Raji (cell line): ENCODE results near the gene PPP4R3C.

Experiments used
- POLR2A ChIP-seq: IDR thresholded peaks from 2 replicates; pipeline ENCODE4 v1.6.1; 2011; ENCODE audit warnings: low read depth, low read length, control low read depth; ENCODE audit not compliant: insufficient read depth

Gene PPP4R3C

DNA sequence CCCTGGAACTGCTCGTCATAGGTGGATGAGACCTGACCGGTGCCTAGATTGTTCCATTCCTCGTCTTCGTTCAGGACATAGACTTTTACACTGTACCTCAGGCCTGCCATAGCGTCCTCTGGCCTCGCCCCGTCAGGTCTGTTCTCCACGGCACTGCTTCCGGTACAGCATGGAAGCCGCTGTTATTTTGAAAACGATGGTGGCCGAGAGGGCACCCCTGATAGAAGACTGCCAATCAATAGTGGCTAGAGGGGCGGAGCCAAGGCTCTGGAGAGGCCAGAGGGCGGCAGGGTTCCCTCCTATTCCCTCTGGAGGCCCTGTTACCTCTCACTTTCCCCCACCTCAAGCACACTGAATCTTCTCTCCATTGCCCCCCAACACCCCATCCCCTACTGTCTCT is at the start of gene PPP4R3C:
Gene PPP4R3C (minus strand): TSS at position 155 of the 400 bp plus-strand sequence. CDS start 45 bp downstream, at position 110.
- no peak for TF ChIP-seq POLR2A

DNA sequence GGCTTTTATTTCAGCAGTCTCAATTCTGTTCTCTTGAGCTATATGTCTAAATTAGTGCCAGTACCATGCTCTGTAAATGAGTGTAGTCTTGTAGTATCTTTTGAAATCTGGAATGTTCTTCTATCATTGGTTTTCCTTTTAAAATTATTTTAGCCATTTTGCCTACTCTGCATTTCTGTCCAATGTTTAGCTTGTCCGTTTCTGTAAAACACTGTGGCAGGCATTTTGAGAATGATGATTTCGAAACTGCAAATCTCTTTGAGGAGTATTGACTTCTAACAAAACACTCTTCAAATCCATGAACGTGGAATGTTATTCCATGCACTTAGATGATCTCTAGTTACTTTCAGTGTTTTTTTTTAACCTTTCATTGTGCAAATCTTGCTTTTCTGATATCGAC is 28.3 kb upstream of the PPP4R3C start:
- TF ChIP-seq POLR2A: no peak

DNA sequence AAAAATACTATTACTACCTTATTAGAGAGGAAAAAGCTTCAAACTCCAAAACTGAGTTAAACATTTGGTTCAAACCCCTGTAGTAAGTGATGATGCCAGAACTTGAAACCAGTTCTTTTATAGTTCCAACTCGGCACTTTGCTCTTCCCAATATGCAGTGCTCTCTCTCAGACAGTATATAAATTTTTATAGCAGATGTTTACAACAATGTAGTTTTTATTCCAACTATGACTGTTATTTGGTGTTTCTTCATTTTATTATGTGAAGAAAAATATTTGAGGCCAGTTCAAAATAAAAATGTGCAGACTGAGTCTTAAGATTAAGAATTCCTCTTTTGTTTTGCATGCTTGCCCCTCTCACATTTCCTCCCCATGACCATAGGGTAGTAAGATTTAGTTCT is 2.9 kb upstream of the PPP4R3C start:
- no peak for TF ChIP-seq POLR2A

DNA sequence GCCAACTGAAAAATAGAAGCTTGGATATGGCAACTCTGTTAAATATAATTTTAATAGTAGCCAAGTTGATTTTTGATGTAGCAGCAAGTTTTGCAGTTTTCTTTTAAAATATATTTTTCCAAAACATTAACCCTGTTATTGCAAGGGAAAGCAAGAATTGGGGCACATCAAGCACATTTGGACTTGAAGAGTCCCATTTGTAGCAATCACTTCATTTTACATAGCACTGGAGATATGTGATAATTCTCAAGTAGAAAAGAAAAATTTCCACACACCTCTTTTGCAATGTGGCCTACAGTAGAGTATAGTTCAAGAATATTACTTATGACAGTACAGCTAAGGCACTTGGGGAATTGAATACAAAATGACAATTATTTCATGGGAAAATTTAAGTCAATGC is 1.9 kb upstream of the PPP4R3C start:
- TF ChIP-seq POLR2A: no peak

DNA sequence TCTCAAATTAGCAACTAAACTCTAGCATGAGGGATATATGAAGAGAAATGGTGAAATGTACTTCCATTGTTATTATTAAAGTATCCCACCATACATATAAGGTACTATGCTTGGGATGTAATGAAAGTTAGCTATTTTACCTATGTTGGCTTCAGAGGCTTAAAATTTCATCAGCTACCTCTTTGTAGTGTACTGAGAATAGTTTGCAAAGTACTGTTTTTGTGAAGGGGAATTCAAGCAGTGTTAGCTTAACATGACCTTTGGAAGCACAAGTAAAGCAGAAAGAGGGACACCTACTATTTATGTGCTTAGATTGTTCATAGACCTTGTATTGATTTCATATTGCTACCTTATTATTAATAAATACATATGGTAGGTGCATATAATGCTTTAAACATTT is 11.8 kb downstream of the PPP4R3C start:
- TF ChIP-seq POLR2A: no peak

DNA sequence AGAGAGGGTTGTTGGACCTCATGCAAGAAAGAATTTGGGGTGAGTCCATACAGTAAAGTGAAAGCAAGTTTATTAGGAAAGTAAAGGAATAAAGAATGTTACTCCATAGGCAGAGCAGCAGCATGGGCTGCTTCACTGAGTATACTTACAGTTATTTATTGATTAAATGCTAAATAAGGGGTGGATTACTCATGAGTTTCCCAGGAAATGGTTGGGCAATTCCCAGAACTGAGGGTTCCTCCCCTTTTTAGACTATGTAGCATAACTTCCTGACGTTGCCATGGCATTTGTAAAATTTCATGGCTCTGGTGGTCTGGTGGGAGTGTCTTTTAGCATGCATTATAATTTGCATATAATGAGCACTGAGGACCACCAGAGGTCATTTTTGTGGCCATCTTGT is 16.7 kb downstream of the PPP4R3C start:
- no peak for TF ChIP-seq POLR2A

DNA sequence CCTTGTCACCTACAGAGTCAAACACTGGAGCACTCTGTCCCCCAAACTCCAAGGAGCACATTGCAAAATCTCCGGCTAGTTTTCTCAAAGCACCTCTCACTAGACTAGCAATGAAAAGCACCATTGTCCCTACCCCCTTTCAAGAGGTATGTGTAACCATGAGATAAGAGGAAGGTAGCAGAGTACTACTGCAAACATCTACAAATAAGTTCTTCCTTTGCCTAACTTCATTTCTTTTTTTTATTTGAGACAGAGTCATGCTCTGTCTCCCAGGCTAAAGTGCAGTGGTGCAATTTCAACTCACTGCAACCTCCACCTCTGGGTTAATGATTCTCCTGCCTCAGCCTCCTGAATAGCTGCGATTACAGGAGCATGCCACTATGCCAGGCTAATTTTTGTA is 17.7 kb downstream of the PPP4R3C start:
- no peak for TF ChIP-seq POLR2A

DNA sequence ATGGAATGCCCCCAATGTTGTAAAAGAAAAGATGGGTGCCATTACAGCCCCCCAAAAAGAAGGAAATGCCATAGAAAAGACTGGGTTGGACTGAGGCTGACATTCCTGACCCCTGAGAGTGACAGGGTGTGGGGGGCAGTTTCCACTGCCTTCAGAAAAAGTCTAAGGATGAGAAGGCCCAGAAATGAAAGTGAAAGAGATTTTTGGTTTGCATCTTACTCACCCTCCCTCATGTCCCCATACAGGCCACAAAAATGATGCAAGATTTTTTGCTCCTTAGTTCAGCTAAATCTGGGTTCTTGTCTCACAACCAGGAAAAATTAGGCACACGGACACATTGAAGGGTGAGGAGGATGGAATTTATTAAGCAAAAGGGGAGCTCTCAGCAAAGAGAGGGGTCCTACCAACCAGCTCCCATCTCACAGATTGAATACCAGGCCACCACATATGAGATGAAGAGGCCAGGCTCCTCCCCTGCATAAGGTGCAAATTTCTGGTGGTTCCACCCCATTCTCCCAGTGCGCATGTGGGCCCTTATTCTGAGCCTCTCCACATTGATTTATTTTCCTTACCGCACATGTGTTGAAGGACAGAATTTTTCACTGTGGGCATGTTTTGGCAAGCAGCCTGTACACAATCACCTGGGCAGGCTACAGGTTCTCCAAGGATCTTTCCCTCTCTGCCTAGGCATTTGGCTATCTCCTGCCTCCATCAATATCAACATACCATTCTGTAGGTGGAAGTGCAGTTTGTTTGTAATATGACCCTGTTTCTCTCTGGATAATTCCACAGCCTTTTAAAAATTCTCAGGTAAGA is 18.8 kb downstream of the PPP4R3C start:
- TF ChIP-seq POLR2A: no peak

DNA sequence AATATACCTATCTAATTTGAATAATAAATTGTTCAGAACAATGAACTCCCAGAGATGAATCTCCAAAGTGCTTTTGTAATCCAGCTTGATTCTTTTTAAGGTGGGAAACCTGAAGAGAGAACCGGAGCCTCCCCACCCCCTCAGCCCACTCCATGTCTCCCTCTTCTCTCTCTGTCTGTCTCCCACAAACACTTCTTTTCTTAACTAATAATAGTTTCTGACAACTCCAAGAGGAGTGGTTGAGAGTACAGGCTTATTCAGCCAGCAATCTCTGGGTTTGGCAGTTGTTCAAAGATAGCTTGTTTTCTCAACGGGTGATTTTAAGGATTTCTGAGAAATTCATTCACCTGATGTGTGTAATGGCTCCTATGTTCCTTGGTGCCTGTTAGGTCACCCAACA is 23.4 kb downstream of the PPP4R3C start:
- no peak for TF ChIP-seq POLR2A

DNA sequence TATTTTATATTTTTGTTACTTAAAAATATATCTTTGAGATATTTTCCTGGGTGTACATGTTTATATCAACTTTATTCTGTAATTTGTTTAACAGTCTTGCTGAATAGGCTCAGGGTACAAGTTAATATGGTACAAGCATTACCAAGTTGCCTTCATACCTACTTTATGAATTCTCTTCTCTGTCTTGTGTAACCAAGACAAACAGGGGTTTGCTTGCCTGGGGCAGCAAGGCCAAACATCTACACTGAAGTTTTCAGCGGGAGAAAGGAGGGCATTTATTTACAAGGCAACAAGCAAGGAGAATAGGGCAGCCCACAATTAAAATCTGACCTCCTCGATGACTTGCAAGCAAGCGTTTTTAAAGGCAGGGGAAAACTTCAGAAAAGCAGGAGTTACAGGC is 24.2 kb downstream of the PPP4R3C start:
- no peak for TF ChIP-seq POLR2A

DNA sequence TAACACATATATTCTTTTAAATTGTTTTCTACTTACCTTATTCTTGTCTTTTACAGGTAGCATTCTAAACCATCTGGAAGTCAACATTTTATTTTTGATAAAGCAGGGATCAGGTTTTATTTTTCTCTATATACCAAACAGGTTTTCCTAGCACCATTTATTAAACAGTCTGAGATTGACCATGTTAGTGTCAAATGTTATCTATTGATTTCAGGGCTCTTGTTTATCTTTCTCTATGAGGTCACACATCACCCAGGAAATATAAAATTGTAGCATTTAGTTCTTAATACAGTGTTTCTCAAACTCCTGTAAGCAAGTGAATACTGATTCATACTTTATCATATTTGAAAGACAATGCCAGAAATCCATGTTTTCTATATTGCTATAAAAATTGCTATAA is 28.1 kb downstream of the PPP4R3C start:
- no peak for TF ChIP-seq POLR2A
